Subcutaneous abdominal adipose tissue (tissue), 5 donors: ENCODE data around the gene SYNDIG1.

Source experiments
- H3K27ac ChIP-seq: one replicate; pipeline ENCODE4 v1.7.0; 2013; ENCODE audit warnings: low read depth, mild to moderate bottlenecking, inconsistent platforms, low read length, moderate library complexity
- H3K27me3 ChIP-seq, 5 donors: one replicate each; pipeline ENCODE4 v1.7.0; 2013; ENCODE audit warnings: low read length in 5 of 5, inconsistent platforms in 1 of 5; ENCODE audit not compliant: control insufficient read depth in 5 of 5, insufficient read depth in 4 of 5
- H3K36me3 ChIP-seq, 5 donors: one replicate each; pipeline ENCODE4 v1.7.0; 2013; ENCODE audit warnings: low read length in 5 of 5; ENCODE audit not compliant: control insufficient read depth in 5 of 5, insufficient read depth in 5 of 5
- H3K4me1 ChIP-seq, 5 donors: one replicate each; pipeline ENCODE4 v1.7.0; 2013; ENCODE audit warnings: low read length in 5 of 5, mild to moderate bottlenecking in 3 of 5, moderate library complexity in 1 of 5; ENCODE audit not compliant: control insufficient read depth in 5 of 5, insufficient read depth in 5 of 5
- H3K4me3 ChIP-seq, 5 donors: one replicate each; pipeline ENCODE4 v1.7.0; 2013; ENCODE audit warnings: low read length in 5 of 5, low read depth in 1 of 5
- H3K9ac ChIP-seq, 5 donors: one replicate each; pipeline ENCODE4 v1.7.0; 2013; ENCODE audit warnings: low read length in 5 of 5, mild to moderate bottlenecking in 4 of 5, moderate library complexity in 3 of 5
- H3K9me3 ChIP-seq, 5 donors: one replicate each; pipeline ENCODE4 v1.7.0; 2013; ENCODE audit warnings: low read length in 5 of 5; ENCODE audit not compliant: control insufficient read depth in 5 of 5
- donor health status: healthy.
- donor health status: healthy.
- donor health status: healthy.
- donor health status: healthy.
- donor health status: healthy.

SYNDIG1 gene

GRCh38 chr20:24470746-24471582, 1.5 kb downstream of the SYNDIG1 start:
- Histone ChIP-seq H3K4me3 (peak overlapping the region in 2 of 5 donors; percentile 35 to 36), H3K9ac (no peak overlapping the region), H3K36me3 (no peaks in the 10 kb centered on the region), H3K27ac (no peak overlapping the region), H3K4me1 (peaks cover 0 to 23% (median 19%) of the 10 kb centered on the region in 5 donors), H3K27me3 (peaks cover 15 to 48% (median 39%) of the 10 kb centered on the region in 5 donors), H3K9me3 (no peaks in the 10 kb centered on the region)

DNA sequence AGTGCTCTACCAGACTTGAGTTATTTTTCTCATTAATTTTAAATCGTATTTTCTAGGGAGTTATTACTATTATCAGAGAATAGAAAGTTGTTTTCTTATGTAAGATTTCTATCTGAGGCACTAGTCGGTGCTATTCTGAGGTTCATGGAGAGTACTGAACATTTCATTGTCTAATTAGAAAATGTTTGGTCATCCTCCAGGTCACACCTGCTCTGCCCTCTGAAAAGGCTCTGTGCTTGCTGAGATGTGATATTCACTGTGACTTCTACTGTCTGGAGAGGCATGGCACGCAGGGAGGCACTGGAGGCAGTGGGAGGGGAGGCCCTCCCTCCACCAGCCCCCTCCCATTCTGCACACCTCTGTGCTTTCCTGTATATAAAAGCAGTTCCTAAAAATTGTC, 3.0 kb downstream of the SYNDIG1 start:
- peaks cover 0 to 23% (median 19%) of the 10 kb centered on the region in 5 donors for H3K4me1 ChIP-seq
- no peak overlapping the region for H3K27ac ChIP-seq
- H3K36me3 ChIP-seq, result no peaks in the 10 kb centered on the region
- no peak overlapping the region for H3K4me3 ChIP-seq
- H3K9ac ChIP-seq, result no peak overlapping the region
- peaks cover 18 to 46% (median 39%) of the 10 kb centered on the region in 5 donors for H3K27me3 ChIP-seq
- no peaks in the 10 kb centered on the region for H3K9me3 ChIP-seq

DNA sequence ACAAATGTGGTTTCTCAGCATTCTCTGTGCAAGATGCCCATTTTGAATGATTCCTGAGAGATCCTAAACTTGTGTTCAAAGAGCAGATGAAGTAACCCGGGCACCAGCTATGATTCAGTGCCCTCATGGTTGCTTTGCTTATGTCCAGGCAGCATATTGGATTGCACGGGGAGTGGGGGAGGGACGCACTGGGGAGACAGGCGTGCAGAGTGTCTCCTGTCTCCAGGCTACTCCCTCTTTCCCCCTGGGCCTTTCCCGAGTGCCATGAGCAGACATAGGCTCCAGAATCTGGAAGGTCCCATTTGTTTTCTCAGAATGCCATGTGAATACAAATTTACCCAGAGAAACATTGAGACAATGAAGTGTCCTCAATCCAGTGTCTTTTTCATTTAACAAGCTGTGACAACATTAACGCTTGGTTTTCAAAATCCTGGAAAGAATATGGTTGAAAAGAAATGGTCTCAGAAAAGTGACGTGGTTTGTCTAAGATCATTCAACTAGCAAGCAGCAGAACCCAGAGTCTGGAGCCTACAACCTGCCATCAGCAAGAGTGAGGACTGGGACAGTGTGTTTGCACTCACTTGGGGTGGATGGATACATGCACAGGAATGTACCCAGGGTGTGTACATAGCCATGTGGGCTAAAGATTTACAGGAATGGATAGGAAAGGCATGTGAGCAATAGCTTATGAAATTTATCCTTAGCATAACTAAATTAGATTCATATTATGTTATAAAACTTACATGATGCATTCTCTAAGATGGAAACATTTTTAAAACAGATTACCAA, 4.2 kb downstream of the SYNDIG1 start:
- no peaks in the 10 kb centered on the region for H3K36me3 ChIP-seq
- H3K9ac ChIP-seq, result no peak overlapping the region
- H3K4me1 ChIP-seq, result peaks cover 0 to 23% (median 19%) of the 10 kb centered on the region in 5 donors
- no peak overlapping the region for H3K27ac ChIP-seq
- no peaks in the 10 kb centered on the region for H3K9me3 ChIP-seq
- H3K27me3 ChIP-seq, result peaks cover 21 to 43% (median 31%) of the 10 kb centered on the region in 5 donors
- H3K4me3 ChIP-seq, result no peak overlapping the region

GRCh38 chr20:24477831-24478547, 8.6 kb downstream of the SYNDIG1 start:
- no peak overlapping the region for H3K4me3 ChIP-seq
- H3K4me1 ChIP-seq, result no peaks in the 10 kb centered on the region
- peaks cover 0 to 3% (median 0%) of the 10 kb centered on the region in 5 donors for H3K9me3 ChIP-seq
- no peak overlapping the region for H3K27ac ChIP-seq
- H3K27me3 ChIP-seq, result peaks cover 0 to 17% (median 12%) of the 10 kb centered on the region in 5 donors
- H3K36me3 ChIP-seq, result no peaks in the 10 kb centered on the region
- H3K9ac ChIP-seq, result no peak overlapping the region

DNA sequence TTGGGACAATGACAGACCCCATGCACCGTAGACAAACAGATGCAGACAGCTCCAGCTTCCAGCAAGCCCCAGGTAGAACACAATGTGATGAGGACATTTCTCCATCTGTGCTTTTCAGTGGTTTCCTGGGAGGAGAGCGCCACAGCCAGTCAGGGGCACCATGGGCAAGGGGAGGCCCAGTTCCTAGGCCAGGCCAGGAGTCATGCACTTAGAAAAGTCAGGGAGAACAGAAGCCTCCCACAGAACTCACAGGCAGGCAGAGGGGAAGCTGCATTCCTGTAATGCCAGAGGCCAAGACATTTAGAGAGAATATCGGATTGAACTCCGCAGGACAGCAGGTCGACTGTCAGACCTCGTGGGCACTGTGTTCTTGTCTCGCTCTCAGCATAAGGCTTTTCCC, 9.2 kb downstream of the SYNDIG1 start:
- no peaks in the 10 kb centered on the region for H3K36me3 ChIP-seq
- peaks cover 3 to 14% (median 7%) of the 10 kb centered on the region in 5 donors for H3K27me3 ChIP-seq
- H3K4me1 ChIP-seq, result no peaks in the 10 kb centered on the region
- no peak overlapping the region for H3K4me3 ChIP-seq
- no peak overlapping the region for H3K9ac ChIP-seq
- H3K27ac ChIP-seq, result no peak overlapping the region
- peaks cover 0 to 3% (median 0%) of the 10 kb centered on the region in 5 donors for H3K9me3 ChIP-seq

GRCh38 chr20:24479106-24479505, 9.7 kb downstream of the SYNDIG1 start:
- no peak overlapping the region for H3K4me3 ChIP-seq
- peaks cover 0 to 3% (median 0%) of the 10 kb centered on the region in 5 donors for H3K9me3 ChIP-seq
- H3K27me3 ChIP-seq, result peaks cover 3 to 14% (median 10%) of the 10 kb centered on the region in 5 donors
- no peak overlapping the region for H3K27ac ChIP-seq
- H3K9ac ChIP-seq, result no peak overlapping the region
- no peaks in the 10 kb centered on the region for H3K4me1 ChIP-seq
- no peaks in the 10 kb centered on the region for H3K36me3 ChIP-seq

DNA sequence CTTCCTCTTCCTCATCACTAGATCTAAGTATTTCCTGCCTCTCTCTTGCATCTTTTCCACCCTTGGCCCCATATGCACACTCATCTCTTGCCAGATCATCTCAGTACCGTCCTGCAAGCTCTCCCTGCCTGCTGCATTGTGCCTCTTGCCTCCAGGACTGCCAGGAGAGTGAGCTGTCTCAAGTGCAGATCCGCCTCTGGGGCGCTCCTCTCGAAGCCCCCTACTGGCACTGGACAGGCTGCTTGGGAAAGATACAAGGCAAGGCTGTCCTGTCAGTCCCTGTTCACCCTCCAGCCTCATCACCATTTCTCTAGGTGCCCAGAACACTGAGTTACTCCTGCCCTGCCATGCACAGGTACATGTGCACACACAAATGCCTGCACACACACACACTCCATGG, 10.2 kb downstream of the SYNDIG1 start:
- H3K27ac ChIP-seq, result no peak overlapping the region
- H3K9me3 ChIP-seq, result peaks cover 0 to 3% (median 0%) of the 10 kb centered on the region in 5 donors
- peaks cover 3 to 14% (median 11%) of the 10 kb centered on the region in 5 donors for H3K27me3 ChIP-seq
- H3K36me3 ChIP-seq, result no peaks in the 10 kb centered on the region
- no peak overlapping the region for H3K9ac ChIP-seq
- no peak overlapping the region for H3K4me3 ChIP-seq
- H3K4me1 ChIP-seq, result no peaks in the 10 kb centered on the region

GRCh38 chr20:24480509-24480908, 11.1 kb downstream of the SYNDIG1 start:
- Histone ChIP-seq H3K9me3 (peaks cover 0 to 3% (median 0%) of the 10 kb centered on the region in 5 donors), H3K9ac (no peak overlapping the region), H3K4me1 (no peaks in the 10 kb centered on the region), H3K4me3 (no peak overlapping the region), H3K36me3 (no peaks in the 10 kb centered on the region), H3K27me3 (peaks cover 3 to 14% (median 9%) of the 10 kb centered on the region in 5 donors), H3K27ac (no peak overlapping the region)

GRCh38 chr20:24481173-24481572, 11.7 kb downstream of the SYNDIG1 start:
- H3K27me3 ChIP-seq, result peaks cover 3 to 15% (median 11%) of the 10 kb centered on the region in 5 donors
- no peak overlapping the region for H3K4me3 ChIP-seq
- H3K27ac ChIP-seq, result no peak overlapping the region
- H3K4me1 ChIP-seq, result no peaks in the 10 kb centered on the region
- H3K9ac ChIP-seq, result no peak overlapping the region
- no peaks in the 10 kb centered on the region for H3K36me3 ChIP-seq
- peaks cover 0 to 3% (median 0%) of the 10 kb centered on the region in 5 donors for H3K9me3 ChIP-seq
